Lung (tissue), 12 donors: ENCODE results near the gene HLTF. TPM values are rescaled to one million over a fixed set of nuclear protein-coding genes. Genes with fewer than 3 reads are reported as not detected.

Source experiments
- ATAC-seq: fragments of 200-7000 bp; cut with Tn5 transposase; one replicate; pipeline ENCODE4 v1.9.1; 2020; ENCODE audit warnings: moderate number of reproducible peaks; ENCODE audit not compliant: insufficient read depth, low FRiP score
- DNase-seq, 3 donors: peaks; one replicate each; pipeline ENCODE4 v3.0.0-alpha.2; 2013 to 2017
- H3K27ac ChIP-seq, 2 donors: one replicate each; pipeline ENCODE4 v1.5.1; 2013; ENCODE audit warnings: mild to moderate bottlenecking in 2 of 2, moderate library complexity in 2 of 2, control low read depth in 1 of 2, inconsistent platforms in 1 of 2, low read depth in 1 of 2, low read length in 1 of 2
- H3K27me3 ChIP-seq, 3 donors: one replicate each; pipeline ENCODE4 v1.5.1; 2013; ENCODE audit warnings: low read length in 2 of 3; ENCODE audit not compliant: control insufficient read depth in 3 of 3, insufficient read depth in 3 of 3
- H3K36me3 ChIP-seq, 4 donors: one replicate each; pipeline ENCODE4 v1.5.1; 2013; ENCODE audit warnings: low read length in 4 of 4, mild to moderate bottlenecking in 1 of 4, moderate library complexity in 1 of 4; ENCODE audit not compliant: control insufficient read depth in 4 of 4, insufficient read depth in 4 of 4
- H3K4me1 ChIP-seq, 5 donors: one replicate each; pipeline ENCODE4 v1.5.1; 2013; ENCODE audit warnings: low read length in 5 of 5, mild to moderate bottlenecking in 2 of 5, moderate library complexity in 1 of 5; ENCODE audit not compliant: control insufficient read depth in 5 of 5, insufficient read depth in 5 of 5
- H3K4me3 ChIP-seq: one replicate; pipeline ENCODE4 v1.5.1; 2013; ENCODE audit warnings: mild to moderate bottlenecking, control low read depth, moderate library complexity
- H3K9ac ChIP-seq, 2 donors: one replicate each; pipeline ENCODE4 v1.5.1; 2013; ENCODE audit warnings: low read length in 2 of 2, control low read depth in 1 of 2; ENCODE audit not compliant: insufficient read depth in 1 of 2
- H3K9me3 ChIP-seq, 4 donors: one replicate each; pipeline ENCODE4 v1.5.1; 2013; ENCODE audit warnings: low read length in 3 of 4, mild to moderate bottlenecking in 1 of 4, moderate library complexity in 1 of 4; ENCODE audit not compliant: control insufficient read depth in 4 of 4, insufficient read depth in 3 of 4
- WGBS, 2 donors: extraction: QIAGEN DNeasy Blood & Tissue Kit; methylation state at CpG; one replicate each; pipeline ENCODE4 v1.1.7; 2013; 5-methylcytosine and 5-hydroxymethylcytosine counted together
- polyA plus RNA-seq, 2 donors: library from polyadenylated mRNA; stranded (reverse); fragments of 200-250 nt; gene quantifications; one replicate each; pipeline ENCODE4 v1.2.1, GENCODE V29; 2013
- total RNA-seq, 2 donors: library from RNA; depleted of rRNA in 1 of 2; stranded (reverse); fragments of >200 nt in 1 of 2; gene quantifications; one replicate each; pipeline ENCODE4 v1.2.1, GENCODE V29; 2014 to 2021
- TF ChIP-seq, protein P1 (sequence below): IDR thresholded peaks from 2 replicates; pipeline ENCODE4 v1.5.1; 2012; ENCODE audit warnings: mild to moderate bottlenecking; ENCODE audit errors: control extremely low read depth, extremely low read depth
- donor health status: control.
- donor health status: control.
- donor health status: Bipolar disorder and iron deficiency.
- donor health status: healthy.
- donor health status: DM: yes; HTN: yes; CAD: no.

Gene HLTF
- total and polyA plus RNA-seq, 4 donors = 3.6 to 54.7 (median 12.6) TPM

DNA sequence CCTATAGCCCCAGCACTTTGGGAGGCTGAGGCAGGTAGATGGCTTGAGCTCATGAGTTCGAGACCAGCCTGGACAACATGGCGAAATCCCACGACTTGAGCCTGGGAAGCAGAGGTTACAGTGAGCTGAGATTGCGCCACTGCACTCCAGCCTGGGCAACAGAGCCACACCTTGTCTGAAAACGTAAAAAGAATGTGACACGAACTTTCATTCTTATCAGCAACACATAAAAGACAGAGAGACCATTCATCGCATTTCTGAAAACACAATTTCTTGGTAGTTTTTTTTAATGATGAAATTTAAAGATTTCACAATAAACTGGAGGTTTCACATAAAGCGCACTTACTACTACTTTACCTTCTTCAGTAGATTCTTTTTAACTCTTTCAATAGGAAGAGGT is 18.4 kb downstream of the HLTF start:
- DNase-seq (no peak), ATAC-seq (no peak)
- H3K27me3 ChIP-seq = no peaks in the 10 kb centered on the region
- H3K9ac ChIP-seq = no peak overlapping the region
- no peak overlapping the region for H3K4me3 ChIP-seq
- peaks cover 2 to 35% (median 11%) of the 10 kb centered on the region in 4 donors for H3K36me3 ChIP-seq
- 73 to 82% methylated on average over 8 of the region's 8 CpGs for WGBS, 2 donors
- no peaks in the 10 kb centered on the region for H3K9me3 ChIP-seq
- TF ChIP-seq, protein P1, sequence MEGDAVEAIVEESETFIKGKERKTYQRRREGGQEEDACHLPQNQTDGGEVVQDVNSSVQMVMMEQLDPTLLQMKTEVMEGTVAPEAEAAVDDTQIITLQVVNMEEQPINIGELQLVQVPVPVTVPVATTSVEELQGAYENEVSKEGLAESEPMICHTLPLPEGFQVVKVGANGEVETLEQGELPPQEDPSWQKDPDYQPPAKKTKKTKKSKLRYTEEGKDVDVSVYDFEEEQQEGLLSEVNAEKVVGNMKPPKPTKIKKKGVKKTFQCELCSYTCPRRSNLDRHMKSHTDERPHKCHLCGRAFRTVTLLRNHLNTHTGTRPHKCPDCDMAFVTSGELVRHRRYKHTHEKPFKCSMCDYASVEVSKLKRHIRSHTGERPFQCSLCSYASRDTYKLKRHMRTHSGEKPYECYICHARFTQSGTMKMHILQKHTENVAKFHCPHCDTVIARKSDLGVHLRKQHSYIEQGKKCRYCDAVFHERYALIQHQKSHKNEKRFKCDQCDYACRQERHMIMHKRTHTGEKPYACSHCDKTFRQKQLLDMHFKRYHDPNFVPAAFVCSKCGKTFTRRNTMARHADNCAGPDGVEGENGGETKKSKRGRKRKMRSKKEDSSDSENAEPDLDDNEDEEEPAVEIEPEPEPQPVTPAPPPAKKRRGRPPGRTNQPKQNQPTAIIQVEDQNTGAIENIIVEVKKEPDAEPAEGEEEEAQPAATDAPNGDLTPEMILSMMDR = no peak
- H3K27ac ChIP-seq = no peak overlapping the region
- H3K4me1 ChIP-seq = no peaks in the 10 kb centered on the region

DNA sequence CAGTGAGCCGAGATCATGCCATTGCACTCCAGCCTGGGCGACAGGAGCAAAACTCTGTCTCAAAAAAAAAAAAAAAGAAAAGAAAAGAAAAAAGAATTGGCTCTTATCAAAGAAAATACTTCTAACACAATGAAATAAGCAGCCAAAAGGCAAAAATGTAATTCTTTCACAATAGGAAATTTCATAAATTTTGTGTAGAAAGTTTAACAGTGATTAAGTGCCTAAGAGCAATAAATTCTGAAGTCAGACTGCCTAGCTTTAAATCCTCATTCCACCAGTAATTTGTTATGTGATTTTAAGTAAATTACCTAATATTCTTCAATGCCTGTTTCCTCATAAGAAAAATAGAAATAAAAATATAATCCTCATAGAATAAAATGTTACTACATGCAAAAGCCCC is 24.6 kb downstream of the HLTF start:
- no peaks in the 10 kb centered on the region for H3K9me3 ChIP-seq
- H3K27ac ChIP-seq = no peak overlapping the region
- peaks cover 3 to 15% (median 6%) of the 10 kb centered on the region in 4 donors for H3K36me3 ChIP-seq
- ATAC-seq (no peak), DNase-seq (peak in 2 of 3 donors; percentile 26 to 51)
- 89 to 100% methylated on average over 2 of the region's 2 CpGs for WGBS, 2 donors
- no peak overlapping the region for H3K4me3 ChIP-seq
- TF ChIP-seq, protein P1 = no peak
- H3K9ac ChIP-seq = no peak overlapping the region
- H3K4me1 ChIP-seq = peaks cover 0 to 3% (median 0%) of the 10 kb centered on the region in 5 donors
- H3K27me3 ChIP-seq = no peaks in the 10 kb centered on the region

DNA sequence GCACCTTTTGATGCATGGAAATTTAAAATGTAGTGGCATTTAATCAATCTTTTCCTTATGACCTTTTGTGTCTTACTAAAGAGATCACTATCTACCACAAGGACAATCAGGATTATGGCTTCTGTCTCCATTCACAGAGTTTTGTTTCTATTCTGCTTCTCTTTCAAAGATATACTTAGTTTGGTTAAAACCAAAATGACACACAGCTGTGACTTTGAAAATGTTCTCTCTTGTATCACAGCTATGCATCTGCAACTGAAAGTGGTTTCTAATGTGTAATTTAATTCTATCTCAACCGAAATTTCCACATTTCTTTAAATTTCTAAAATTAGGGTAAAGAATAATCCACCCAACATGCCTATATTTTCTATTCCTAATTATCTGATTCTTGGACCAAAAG is 27.7 kb downstream of the HLTF start:
- H3K27me3 ChIP-seq = no peaks in the 10 kb centered on the region
- H3K4me1 ChIP-seq = peaks cover 0 to 3% (median 0%) of the 10 kb centered on the region in 5 donors
- H3K9me3 ChIP-seq = no peaks in the 10 kb centered on the region
- H3K9ac ChIP-seq = no peak overlapping the region
- ATAC-seq (no peak), DNase-seq (no peak)
- H3K36me3 ChIP-seq = peaks cover 0 to 22% (median 12%) of the 10 kb centered on the region in 4 donors
- WGBS, 2 donors = 92 to 95% methylated on average over 1 of the region's 1 CpG
- H3K4me3 ChIP-seq = no peak overlapping the region
- no peak overlapping the region for H3K27ac ChIP-seq
- TF ChIP-seq, protein P1 = no peak

DNA sequence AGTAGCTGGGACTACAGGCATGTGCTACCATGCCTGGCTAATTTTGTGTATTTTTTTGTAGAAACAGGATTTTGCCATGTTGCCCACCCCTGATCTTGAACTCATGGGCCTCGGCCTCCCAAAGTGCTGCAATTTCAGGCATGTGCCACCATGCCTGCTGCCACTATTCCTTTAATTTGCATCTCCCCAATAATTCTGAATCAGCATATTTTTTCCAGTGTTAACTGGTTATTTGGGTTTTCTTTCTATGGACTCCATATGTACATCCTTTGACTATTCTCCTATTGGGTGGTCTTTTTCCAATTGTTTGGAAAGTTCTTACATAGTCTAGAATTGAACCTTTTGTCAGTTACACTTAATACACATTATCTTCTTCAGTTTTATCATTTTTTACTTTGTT is 28.1 kb downstream of the HLTF start:
- WGBS, 2 donors = 96 to 100% methylated on average over 1 of the region's 1 CpG
- Histone ChIP-seq H3K9ac (no peak overlapping the region), H3K4me1 (peaks cover 0 to 3% (median 0%) of the 10 kb centered on the region in 5 donors), H3K36me3 (peaks cover 3 to 25% (median 14%) of the 10 kb centered on the region in 4 donors), H3K9me3 (no peaks in the 10 kb centered on the region), H3K27ac (no peak overlapping the region), H3K4me3 (no peak overlapping the region), H3K27me3 (no peaks in the 10 kb centered on the region)
- TF ChIP-seq, protein P1 = no peak
- ATAC-seq = no peak
- no peak for DNase-seq
